Stimulated activated naive CD4-positive, alpha-beta T cell treated with Interleukin-2 at 50 U/mL for 16 hours (primary cell): ENCODE measurements around the gene HOXA4.

Experiments
- DNase-seq: peaks from one replicate; lab custom pipeline; 2025; lab: John Stamatoyannopoulos, UW

HOXA4 gene

DNA sequence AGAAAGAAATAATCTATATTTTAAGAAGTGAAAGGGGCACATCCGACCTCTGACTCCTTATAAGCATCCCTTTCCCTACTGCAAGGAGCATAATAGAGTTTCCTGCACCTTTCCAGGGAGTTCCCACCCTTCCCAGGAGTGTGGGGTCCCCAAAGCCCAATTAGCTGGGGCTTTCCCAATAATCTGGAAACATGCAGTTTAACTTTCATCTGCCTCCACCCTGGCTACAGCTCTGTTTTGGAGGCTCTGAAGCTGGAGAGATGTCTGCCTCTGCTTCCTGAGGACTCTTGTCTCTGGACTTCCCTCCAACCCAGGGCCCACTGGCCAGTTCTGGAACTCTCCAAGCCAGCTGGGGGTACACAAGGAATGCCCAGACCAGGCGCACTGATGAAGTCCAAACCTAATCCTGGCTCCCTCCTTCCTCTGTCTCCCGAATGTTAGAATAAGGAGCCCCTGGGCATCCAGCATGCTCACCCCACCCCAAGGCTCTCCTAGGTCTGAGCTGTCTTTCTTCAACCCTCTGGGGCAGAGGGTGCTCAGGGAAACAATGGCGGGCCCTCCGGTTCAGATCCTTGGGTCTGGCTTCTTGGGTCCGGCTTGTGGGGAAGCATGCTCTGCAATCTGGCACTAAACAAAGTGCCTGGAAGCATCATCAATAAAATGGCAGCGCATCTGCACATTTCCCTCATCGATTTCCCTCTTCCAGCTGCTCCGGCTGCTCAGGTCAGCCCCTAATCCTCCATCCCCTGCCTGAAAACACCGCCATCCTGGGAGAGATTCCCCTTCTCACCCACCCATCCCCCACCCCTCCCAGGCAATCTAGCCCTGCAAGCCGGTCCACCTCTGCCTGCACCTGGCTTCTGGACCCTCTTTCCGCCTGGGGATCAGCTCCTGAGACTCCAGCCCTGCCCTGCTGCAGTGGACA is 13.3 kb downstream of the HOXA4 start:
- no peak for DNase-seq

DNA sequence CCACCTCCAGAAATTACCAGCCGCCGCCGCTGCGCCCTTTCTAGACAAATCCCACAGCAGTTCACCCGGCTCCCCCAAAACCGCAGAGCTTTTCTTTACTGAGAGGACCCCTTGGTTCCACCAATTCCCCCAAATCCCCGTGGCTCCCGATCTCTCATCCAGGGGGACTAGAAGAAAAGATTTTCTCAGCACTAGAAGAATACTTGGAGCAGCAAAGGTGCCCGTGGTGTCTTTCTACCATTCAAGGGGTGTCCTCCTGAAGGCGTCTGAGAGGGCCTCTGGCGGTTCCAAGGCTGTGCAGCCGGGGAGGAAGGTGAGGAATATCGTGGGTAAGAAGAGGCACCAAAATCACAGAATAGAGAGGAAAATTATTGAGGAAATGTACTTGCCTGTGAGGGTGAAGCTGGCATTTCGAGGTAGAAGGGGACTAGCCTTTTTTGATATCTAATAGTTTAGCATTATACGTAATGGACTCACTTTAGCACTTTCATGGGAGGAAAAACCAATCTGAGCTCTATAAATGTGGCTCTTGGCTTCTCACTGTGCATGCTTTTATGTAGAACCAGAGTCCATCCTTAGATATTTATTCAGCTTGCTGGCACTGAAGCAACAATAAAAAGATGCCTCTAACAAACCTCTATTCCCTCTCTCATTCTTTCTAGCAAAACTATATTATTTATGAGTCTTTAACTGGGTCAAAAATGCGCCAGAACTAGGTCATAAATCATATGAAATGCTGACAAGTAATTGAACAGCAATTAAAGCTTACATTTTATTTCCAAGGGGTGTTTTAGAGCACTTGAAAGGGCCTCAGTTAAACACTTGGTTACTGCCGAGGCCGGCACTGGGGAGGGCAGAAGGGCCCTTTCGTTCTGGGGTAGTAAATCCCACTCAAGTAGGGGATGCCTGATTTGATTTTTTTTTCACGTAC is 14.3 kb downstream of the HOXA4 start:
- DNase-seq: no peak

DNA sequence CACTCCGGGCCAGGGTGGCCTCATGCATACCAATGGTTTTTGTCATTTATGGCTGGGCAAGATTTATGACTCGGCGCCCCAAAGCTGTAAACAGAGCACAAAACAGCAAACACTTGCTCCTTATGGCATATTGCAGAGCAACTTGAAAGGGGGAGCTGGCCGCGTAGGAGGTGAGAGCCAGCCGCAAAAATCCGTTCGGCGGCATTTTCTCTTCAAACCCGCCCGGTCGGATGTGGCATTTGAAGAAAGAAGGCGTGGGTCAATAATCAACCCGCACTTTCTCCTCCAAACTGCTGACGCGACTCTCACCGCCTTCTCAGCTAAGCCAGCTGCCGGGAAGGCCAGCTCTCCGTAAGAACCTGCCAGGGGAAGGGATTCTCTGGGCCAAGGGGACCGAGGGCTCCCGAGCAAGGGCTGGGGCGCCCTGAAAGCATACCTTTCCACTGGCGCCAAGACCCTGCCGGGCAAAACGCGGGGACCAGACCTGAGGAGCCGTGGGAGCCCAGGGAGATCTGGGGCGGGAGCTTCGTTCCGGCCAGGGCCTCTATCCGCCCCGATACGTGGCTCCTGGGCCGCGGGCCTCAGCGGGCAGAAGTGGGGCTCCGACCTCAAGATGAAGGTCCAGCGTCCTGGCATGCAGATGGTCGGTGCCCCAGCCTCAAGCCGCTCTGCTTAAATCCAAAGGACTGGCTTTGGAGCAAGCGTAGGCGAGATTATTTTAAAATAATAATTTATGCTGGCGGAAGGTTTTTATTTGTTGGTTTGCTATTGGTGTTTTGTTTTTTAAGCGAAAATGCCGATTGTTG is 15.1 kb downstream of the HOXA4 start:
- DNase-seq: no peak

DNA sequence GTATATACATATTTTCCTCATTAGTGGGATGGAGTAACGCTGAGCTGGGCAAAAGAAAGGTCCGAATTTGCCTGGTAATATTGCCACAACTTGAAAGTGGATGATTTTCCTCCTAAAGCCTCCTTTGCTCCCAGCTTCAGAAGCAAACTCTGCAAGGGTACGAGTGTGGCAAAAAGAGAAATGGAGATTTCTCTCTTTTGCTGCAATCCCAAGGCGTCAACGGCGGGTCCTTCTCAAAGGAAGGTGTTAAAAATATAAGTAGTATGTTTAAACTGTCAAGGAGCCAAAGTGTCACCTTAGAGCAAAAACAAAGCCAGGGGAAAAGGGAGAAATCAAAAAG is 15.7 kb downstream of the HOXA4 start:
- DNase-seq: no peak

DNA sequence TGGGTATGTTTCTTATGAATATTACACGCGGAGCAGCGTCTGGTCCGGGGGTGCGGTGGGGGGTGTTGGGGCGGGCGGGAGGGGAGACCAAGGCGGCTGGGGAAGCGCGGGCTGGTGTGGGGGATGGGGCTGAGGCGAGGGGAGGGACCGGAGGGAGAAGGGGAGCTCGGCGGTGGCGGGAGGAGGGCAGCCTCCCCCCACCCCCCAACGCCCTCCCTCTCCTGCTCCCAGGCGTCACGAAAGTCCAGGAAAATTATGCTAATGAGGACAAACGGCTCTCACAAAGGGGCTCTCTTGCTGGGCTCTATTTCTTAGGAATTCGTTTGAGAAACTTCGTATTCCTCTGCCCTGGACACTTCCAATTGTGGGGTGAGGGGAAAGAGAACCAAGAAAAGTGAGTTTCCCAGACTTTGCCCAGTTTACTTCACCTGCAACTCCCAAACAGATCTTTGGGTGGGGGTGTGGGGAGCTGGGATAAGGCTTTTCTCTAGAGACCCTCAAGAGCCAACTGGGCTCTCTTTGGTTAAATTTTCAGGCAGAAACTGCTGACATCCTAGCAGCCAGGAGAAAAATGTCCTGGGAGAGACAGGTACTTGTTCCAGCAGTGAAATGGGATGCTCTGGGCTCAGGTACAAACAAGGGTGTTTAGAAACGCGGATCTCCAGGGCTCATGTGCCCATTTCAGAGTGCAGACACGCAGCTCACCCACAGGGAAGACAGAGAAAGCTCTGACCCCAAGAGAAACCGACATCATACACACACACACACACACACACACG is 16.4 kb downstream of the HOXA4 start:
- DNase-seq: no peak

DNA sequence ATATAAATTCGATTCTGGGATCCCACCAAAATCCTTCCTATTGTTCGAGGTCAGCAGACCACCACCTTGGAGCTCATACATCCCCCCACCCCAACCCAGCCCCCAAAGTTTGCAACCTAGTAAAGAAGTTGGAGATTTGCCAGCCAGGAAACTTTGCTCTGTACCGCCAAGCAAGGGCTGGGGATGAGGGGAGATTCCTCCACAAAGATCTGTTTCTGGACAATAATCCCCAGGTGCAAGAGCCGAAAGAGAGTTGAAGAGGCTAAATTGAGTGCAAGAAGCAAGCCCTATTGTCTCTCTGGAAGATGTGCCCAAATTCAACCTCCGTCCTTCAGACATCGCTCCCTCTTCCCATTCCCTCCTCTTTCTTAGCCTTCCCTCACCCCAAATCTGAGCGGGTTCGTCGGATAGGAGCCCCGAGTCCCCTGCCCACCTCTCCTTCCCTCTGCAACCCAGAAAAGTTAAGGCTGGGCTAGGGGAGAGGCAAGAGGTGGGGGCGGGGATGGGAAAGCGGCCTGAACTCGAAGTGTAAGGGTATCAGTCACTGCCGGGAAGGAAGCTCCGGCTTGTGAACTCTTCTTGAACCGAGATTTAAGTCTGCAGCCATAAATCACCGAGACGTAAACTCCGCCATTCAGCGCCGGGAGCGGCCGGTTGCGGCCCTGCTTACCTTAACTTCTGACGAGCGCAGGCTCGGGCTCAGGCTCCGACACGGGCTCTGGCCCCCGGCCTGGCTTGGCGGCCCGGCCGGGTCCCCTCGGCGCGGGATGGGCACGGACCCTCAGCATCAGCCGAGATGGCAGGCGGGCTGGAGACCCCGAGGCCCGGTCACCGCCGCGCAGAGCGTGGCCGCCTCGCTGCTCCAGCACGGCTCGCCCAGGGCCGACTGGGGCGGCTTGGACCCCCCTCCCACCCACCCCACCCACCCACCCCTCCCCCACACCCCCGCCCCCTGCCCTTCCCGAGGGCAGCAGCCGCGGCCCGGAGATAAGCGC is 17.3 kb downstream of the HOXA4 start:
- no peak for DNase-seq

DNA sequence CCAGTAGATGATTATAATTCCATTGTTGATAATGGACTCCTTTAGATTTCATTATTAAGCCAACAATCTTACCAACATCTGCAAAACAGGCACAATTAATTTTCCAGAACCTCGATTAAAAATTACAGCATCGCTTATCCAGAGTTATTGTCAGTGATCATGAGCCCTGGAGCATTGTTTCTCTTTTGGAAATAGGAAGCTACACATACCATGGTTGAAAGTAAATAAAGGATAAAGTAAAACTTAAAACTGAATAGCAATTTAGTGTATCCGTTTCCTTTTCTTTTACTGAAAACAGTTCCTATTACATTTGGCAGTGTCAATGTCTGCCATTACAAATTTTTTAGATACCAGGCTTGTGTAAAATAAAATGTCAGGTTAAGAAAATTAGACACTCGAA is 18.2 kb downstream of the HOXA4 start:
- DNase-seq: no peak

DNA sequence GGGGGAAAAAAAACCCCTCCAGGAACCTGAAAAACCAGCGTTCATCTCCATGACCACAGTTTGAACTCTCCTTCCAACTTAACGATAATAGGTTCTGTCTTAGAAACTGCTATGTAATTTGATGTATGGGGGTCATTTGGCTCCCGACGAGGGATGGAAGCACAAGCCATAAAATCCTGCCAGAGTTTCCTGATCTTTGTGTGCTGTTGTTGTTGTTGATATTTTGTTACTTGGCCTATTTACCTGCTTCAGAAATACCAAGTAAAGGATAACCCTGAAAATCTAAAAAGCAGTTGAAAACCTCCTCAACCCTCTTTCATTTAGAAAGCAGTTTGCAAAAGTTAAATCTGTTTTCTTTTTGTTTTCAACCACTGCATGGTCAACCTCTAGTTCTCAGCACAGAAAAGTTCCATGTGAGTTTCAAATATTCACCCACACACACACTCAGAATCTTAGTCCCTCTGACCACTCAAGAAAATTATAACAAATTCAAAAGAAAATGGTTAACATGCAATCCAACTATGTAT is 18.7 kb downstream of the HOXA4 start:
- DNase-seq: no peak

DNA sequence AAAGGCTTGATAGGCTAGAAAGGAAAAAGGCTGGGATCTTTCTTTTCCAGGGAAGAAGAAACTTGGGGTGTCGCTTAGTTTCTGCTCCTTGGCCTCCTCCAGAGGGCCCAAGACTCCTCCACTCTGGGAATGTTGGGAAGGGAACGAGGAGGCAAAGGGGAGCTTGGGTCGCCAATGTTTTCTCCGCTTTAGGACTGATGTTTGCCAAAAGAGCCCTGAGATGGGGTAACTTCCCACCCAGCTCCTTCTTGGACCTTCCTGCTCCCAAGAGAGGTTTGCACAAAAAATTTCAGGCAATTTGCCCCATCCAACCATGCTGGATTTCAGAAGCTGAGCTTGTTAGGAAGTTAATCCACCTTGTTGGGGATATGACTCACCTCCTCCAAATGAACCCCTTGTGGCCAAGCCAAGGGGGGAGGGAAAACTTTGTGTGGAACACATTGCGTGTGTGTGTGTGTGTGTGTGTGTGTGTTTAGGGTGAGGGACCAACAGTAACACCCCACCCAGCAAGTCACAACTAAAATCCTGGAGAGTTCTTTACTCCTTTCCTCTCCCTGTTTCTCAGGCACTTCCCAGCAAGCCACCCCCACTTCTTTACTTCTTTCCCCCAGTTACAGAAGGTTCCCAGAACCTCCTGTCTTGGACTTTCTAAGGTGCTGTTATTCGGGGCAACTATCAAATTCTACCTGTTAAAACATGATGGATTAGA is 19.4 kb downstream of the HOXA4 start:
- no peak for DNase-seq

DNA sequence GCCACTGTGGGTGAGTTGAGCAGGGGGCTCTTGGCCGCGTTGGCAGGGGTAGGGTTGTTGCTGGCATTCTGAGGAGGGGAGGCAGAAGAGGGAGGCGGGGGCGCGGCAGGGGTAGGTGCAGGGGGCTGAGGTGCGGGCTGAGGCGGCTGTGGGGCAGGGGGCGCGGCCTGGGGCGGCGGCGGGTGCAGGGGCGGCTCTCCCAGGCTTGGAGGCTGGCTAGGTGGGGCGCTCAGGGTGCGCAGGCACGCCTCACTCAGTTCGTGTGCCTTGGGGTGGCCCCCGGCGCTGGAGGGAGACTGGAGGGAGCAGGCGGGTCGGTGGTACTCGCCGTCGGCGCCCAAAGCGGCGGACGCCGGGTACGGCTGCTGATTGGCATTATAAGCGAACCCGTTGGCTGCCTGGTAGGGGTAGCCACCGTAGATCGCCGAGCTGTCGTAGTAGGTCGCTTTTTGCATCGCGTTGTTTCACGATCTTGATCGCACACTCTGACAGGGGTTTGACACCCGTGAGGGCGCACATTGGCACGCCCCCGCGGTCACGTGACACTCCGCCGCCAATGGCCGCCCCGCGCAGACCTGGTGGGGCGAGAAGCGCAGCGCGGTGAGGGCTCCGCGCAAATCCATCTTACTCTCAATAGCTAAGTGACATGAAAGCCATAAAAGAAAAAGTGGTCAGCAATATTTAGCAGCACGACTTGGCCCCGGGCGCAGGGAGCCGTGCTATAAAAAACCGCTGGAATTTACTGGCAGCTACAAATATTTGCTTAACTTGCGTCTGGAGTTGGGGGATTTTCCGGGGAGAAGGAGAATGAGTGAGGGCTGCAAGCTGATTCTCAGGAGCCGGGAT is 20.1 kb downstream of the HOXA4 start:
- no peak for DNase-seq

DNA sequence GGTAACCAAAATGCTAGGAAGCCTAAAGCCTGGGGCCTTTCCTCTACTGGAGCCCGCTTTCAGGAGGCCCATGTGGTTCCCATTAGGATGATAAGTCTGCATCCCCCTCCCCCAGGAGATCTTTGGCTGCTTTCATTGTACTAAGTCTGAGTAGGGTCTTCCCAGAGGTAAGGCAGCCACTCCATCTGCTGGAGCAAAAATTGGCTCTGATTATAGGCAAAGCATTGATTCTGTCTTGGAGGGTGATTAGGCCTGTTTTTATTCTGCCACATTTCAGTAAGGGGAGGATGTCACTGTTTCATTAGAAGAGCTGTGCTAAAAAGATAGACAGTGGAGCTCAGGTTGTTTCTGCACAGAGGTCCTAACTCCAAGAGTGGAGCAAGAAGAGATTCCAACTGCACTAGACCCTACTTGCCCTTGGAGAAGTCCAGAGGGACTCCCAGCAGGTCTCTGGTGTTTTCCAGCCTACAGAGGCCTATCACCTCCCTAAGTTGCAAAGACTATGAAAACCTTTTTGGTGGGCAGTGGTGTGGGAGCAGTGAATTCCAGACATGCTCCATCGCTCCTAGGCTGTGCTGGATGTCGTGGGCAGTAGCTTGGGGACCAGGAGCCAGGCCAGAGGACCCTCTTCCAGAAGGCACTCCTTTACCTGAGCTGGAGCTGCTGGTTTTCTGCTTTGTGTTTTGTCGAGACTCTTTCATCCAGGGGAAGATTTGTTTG is 20.9 kb downstream of the HOXA4 start:
- DNase-seq: no peak

DNA sequence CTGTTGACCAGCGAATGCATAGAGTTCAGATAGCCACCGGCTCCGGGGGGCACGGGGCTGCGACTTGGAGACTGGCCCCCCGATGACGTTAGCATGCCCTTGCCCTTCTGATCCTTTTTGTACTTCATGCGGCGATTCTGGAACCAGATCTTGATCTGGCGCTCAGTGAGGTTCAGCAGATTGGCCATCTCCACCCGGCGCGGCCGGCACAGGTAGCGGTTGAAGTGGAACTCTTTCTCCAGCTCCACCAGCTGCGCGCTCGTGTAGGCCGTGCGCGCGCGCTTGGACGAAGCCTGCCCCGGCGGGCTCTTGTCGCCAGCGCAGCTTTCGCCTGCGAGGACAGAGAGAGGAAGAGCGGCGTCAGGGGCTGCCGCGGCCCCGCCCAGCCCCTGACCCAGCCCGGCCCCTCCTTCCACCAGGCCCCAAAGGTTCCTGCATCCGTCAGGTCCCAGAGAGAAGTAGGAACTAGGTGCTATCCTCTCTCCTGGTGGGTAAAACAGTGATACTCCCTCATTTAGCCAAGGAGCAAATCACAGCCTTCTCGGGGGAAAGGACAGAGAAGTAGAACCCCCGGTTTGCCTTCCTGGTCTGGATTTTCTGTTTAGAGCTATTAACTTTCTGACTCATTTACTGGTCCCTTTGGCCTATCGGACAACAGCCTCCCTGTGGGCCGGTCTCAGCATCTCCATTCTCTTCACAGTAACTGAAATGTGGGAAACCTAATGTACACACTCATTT is 22.0 kb downstream of the HOXA4 start:
- DNase-seq: no peak

DNA sequence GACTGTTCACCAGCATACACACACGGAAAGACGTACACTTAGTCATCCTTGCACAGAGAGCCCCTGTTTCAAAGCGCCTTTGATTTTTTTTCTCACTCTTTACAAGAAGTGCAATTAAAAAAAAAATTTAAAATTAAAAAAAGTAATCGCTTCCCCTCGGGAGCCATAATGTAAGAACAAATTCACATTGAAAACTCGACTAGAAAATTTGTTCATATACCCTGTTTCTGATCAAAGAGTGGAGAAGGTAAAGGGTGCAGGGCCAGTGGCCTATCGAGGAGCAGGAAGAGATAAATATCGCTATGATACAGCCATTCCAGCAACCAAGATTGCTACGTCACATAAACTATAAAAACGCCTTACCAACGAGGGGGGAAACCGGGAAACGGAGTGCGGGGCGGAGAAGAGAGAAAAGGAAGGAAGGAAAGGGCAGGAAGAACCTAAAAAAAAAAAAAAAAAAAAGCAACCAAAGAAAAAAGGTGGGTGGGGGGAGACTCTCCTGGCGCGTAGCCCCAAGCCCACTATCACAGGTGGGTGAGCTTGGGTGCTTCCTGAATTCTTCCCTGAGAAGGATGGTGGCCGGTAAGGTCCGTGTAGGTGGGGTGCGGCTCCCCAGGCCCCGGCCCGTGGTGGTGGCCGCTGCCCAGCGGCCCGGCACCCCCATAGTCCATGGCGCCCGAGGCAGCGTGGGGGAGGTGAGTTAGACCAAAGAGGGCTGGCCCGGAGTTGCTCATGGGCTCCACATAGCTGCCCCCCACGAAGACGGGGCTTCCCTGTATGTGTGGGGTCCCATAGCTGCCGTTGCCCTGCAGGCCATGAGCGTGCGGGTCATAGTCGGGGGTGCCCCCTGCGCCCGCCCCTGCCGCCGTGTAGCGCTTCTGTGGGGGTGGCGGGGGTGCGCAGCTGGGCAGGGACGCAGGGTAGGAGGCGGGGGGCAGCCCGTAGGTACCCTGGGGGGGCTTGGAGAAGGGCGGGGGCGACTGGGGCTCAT is 22.9 kb downstream of the HOXA4 start:
- DNase-seq: no peak

DNA sequence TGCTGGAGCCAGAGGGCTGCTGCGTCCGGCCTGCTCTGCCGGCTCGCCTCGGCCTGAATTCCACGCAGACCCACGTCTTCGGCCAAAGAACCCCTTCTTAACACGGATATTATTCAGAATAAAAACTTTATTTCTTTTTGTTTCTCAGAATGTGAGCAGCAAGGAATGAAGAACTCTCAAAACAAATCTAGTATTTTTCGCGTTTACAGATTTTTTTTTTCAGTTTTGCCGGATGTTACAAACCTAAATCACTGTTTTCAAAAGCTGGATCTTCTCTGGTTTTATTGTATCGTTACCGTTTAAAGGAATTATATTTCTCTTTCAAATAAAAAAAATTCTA is 23.7 kb downstream of the HOXA4 start:
- DNase-seq: no peak

DNA sequence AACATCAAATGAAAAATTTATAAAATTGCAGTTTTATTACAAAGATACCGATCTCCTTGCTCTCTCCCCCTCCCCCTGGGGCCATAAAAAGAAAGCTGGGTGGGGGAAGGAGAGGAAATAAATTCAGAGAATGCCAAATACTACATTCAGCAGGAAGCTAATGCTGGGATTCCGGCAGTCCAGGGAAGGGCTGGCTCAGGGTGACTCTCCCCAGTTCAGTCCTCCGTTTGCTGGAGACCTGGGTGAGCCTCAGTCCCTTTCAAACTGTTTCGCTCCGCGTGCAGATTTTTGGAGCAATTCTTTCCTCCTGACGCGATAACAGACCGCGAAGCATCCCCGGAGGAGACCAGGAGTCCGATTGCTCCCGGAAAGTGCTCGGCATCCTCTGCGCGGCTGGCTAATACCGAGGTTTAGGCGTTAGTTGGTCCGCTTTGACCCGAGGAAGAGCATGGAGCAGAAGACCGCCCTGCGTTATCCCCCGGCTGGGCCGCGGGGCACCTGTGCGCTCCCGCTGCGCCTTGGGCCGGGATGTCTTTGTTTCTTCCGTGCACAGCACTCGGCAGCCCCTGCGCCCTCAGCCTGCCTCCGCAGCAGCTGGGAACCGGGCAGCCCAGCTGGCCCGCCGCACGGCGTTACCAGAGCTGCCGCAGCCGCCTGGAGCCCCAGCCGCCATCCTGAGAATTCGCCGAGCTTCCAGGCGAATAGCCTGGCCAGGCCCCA is 24.2 kb downstream of the HOXA4 start:
- DNase-seq: no peak
